T-cell (primary cell): ENCODE measurements around the gene SOX18. TPM values are rescaled to one million over a fixed set of nuclear protein-coding genes. Genes with fewer than 3 reads are reported as not detected.

Experiments
- ATAC-seq, 4 experiments: fragments of 200-7000 bp in 3 of 4; fragments of 150-1000 bp in 1 of 4; cut with Tn5 transposase; replicated peaks in 1 of 4; 1 replicate in 3 of 4; 2 replicates in 1 of 4; pipeline ENCODE4 v1.10.0; 2021; ENCODE audit warnings: moderate library complexity in 3 of 4, mild to moderate bottlenecking in 2 of 4, moderate number of reproducible peaks in 1 of 4
- CTCF ChIA-PET, 2 donors: fragments of 300-600 bp; sonication (Branson Sonifier 250); formaldehyde crosslinking; loops; one replicate each; lab custom pipeline; 2022; ENCODE audit warnings: antibody characterized with exemption in 2 of 2; lab: Charles Lee
- POLR2A ChIA-PET, 2 donors: fragments of 300-600 bp; sonication (Branson Sonifier 250); formaldehyde crosslinking; loops; one replicate each; lab custom pipeline; 2022; ENCODE audit warnings: antibody characterized with exemption in 2 of 2; lab: Charles Lee
- DNase-seq, 35 experiments: peaks; one replicate each; pipeline versions ENCODE4 v3.0.0 to v3.0.0-alpha.2; 2013 to 2023
- H3K27ac ChIP-seq: one replicate; pipeline ENCODE4 v1.5.1; 2013; ENCODE audit warnings: low read length
- H3K27me3 ChIP-seq, 2 experiments: replicated peaks in 1 of 2; 1 replicate in 1 of 2; 2 replicates in 1 of 2; pipeline versions ENCODE4 v1.6.1 to v1.7.0; 2013; ENCODE audit warnings: low read length in 1 of 2, mixed read lengths in 1 of 2; ENCODE audit not compliant: control insufficient read depth in 2 of 2, insufficient read depth in 2 of 2; ENCODE audit errors: extremely low read depth in 1 of 2
- H3K36me3 ChIP-seq, 2 donors: 1 replicate in 1 of 2; 2 replicates in 1 of 2; pipeline versions ENCODE4 v1.6.1 to v1.7.0; 2013; ENCODE audit warnings: low read length in 1 of 2; ENCODE audit not compliant: control insufficient read depth in 2 of 2, insufficient read depth in 1 of 2; ENCODE audit errors: extremely low read depth in 1 of 2
- H3K4me1 ChIP-seq, 2 experiments: 1 replicate in 1 of 2; 2 replicates in 1 of 2; pipeline versions ENCODE4 v1.6.1 to v1.7.0; 2013; ENCODE audit warnings: low read length in 2 of 2, mixed read lengths in 1 of 2; ENCODE audit not compliant: insufficient read depth in 2 of 2, control insufficient read depth in 1 of 2; ENCODE audit errors: extremely low read depth in 1 of 2
- H3K4me3 ChIP-seq, 2 donors: 1 replicate in 1 of 2; 2 replicates in 1 of 2; pipeline versions ENCODE4 v1.5.1 to v1.7.0; 2013; ENCODE audit warnings: mild to moderate bottlenecking in 2 of 2, low read length in 1 of 2, moderate library complexity in 1 of 2; ENCODE audit not compliant: control insufficient read depth in 1 of 2; ENCODE audit errors: extremely low read depth in 1 of 2
- H3K9me3 ChIP-seq: 2 replicates; pipeline ENCODE4 v1.7.0; 2013
- H3K27ac Mint-ChIP-seq, 2 donors: one replicate each; pipeline ENCODE4 v1.8.0; 2020 to 2021; ENCODE audit warnings: mild to moderate bottlenecking in 2 of 2, mixed read lengths in 2 of 2
- H3K27me3 Mint-ChIP-seq, 2 donors: one replicate each; pipeline ENCODE4 v1.8.0; 2021 to 2022; ENCODE audit warnings: mixed read lengths in 2 of 2
- H3K36me3 Mint-ChIP-seq: one replicate; pipeline ENCODE4 v1.8.0; 2021; ENCODE audit warnings: mixed read lengths
- H3K4me1 Mint-ChIP-seq, 3 donors: one replicate each; pipeline ENCODE4 v1.8.0; 2020 to 2022; ENCODE audit warnings: mixed read lengths in 3 of 3, mild to moderate bottlenecking in 1 of 3
- H3K4me3 Mint-ChIP-seq, 3 donors: one replicate each; pipeline ENCODE4 v1.8.0; 2020 to 2022; ENCODE audit warnings: mild to moderate bottlenecking in 3 of 3, mixed read lengths in 3 of 3, moderate library complexity in 3 of 3
- H3K9me3 Mint-ChIP-seq, 3 donors: one replicate each; pipeline ENCODE4 v1.8.0; 2020 to 2022; ENCODE audit warnings: mixed read lengths in 3 of 3
- WGBS: methylation state at CpG from one replicate; pipeline ENCODE4 v1.1.5; 2013; ENCODE audit warnings: missing lambda C conversion rate; ENCODE audit not compliant: insufficient coverage; 5-methylcytosine and 5-hydroxymethylcytosine counted together
- total RNA-seq, 35 experiments: library from RNA in 6 of 35; stranded (reverse) in 6 of 35; fragments of 120-200 nt in 1 of 35; gene quantifications; one replicate each; pipeline versions ENCODE4 v1.2.1 to v1.2.4 and lab custom pipeline; 2013 to 2026

Gene SOX18
- total RNA-seq, 5 donors from 2014 or later (not counting 1 experiment from before 2014, with no cell fraction given), result 0.35 to 0.56 (median 0.44) TPM; not detected in 2

DNA sequence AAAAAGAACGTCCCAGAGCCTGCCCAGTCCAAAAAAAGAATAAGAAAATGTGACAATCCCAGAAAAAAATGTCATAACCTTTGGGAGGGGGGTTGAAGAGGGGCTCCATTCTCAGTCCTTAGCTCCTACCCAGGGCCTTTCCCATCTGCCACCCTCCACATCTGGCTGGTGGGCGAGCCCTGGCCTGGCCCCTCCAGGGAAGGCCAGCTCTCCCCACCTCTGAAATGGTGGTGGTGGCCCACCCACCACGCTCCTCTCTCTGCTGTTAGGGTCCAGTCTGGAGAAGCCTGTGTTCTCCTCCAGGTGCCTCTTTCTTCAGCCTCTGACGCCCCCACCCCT, 29.5 kb upstream of the SOX18 start:
- Histone ChIP-seq H3K36me3 (peaks cover 0 to 21% of the 10 kb centered on the region in 2 donors), H3K27me3 (peaks cover 0 to 7% of the 10 kb centered on the region in 2 experiments), H3K4me3 (peak overlapping the region; percentile 90 to 97), H3K27ac (peak overlapping the region; percentile 76), H3K4me1 (peaks cover 25 to 69% of the 10 kb centered on the region in 2 experiments), H3K9me3 (no peaks in the 10 kb centered on the region)
- Mint-ChIP-seq H3K27me3 (no peaks in the 10 kb centered on the region), H3K36me3 (peaks cover 3% of the 10 kb centered on the region), H3K4me1 (peaks cover 40 to 46% (median 43%) of the 10 kb centered on the region in 3 donors), H3K27ac (peak overlapping the region; percentile 89 to 94), H3K9me3 (no peaks in the 10 kb centered on the region), H3K4me3 (peak overlapping the region; percentile 83 to 91 (median 88))
- WGBS, result 0% methylated on average over 2 of the region's 4 CpGs
- no peak for DNase-seq
- ATAC-seq, result no peak
- ChIA-PET CTCF (no interaction called here), POLR2A (no interaction called here)

DNA sequence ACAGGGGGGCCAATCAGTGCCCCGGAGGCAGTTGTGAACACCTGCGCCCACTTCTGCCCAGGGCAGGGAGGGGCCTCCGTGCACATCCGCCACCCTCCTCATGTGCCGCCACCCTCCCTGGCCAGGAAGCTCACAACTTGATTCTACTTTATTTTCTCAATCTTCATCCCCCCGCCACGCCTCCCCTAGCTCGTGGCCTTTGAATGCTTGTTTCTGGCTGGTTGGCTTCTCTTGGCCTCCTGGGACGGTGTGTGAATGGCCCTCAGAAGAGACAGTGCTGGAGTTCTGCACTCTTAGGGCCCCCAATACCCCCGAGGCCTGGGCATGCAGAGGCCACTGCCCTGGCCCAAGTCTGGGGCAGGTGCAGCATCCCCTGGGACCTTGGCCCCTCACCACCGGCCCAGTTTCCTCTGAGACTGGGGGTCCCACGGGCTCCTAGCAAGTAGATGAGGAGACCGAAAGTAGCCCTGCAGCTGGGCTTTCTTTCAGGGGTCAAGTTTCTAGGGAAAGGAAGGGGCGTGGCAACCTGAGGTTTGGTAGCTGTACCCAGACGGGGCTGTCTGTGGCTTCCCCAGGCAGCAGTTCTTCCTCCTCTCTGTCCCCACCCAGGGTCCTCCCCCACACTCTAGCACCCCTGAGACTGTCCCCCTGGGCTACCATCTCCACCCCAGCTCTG, 28.6 kb upstream of the SOX18 start:
- Histone ChIP-seq H3K36me3 (peaks cover 3 to 30% of the 10 kb centered on the region in 2 donors), H3K9me3 (no peaks in the 10 kb centered on the region), H3K4me3 (peak overlapping the region; percentile 90 to 97), H3K27ac (peak overlapping the region; percentile 76), H3K27me3 (peaks cover 0 to 3% of the 10 kb centered on the region in 2 experiments), H3K4me1 (peaks cover 23 to 65% of the 10 kb centered on the region in 2 experiments)
- Mint-ChIP-seq H3K27me3 (no peaks in the 10 kb centered on the region), H3K9me3 (no peaks in the 10 kb centered on the region), H3K36me3 (peaks cover 3% of the 10 kb centered on the region), H3K4me1 (peaks cover 37 to 42% (median 40%) of the 10 kb centered on the region in 3 donors), H3K27ac (peak overlapping the region; percentile 89 to 94), H3K4me3 (peak overlapping the region; percentile 83 to 91 (median 88))
- CTCF ChIA-PET, result interaction anchor here in 1 of 2 donors (0.6 kb wide), 1 partner anchor 176 kb away, joined by 4 read pairs; no protein-coding TSS in a partner anchor
- POLR2A ChIA-PET, result no interaction called here
- ATAC-seq (peak; percentile 62 to 71 (median 68)), DNase-seq (peak; percentile 53 to 80 (median 70))
- WGBS, result 0% methylated on average over 10 of the region's 15 CpGs

DNA sequence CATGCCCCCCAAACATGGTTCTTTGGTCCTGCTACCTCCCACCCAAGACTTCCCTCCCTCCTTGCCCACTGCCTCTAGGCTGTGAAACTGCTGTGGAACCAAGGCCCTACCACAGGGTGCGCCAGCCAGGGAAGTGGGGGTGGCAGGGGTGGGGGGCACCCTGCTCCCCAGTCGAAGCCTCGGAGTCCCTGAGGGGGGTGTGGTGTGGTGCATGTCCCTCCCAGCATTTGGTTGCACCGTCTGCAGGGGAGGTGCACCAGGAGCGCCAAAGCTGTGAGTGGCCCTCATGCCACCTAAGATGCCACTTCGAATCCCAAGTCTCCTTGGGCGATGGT, 28.1 kb upstream of the SOX18 start:
- peaks cover 34 to 37% (median 37%) of the 10 kb centered on the region in 3 donors for H3K4me1 Mint-ChIP-seq
- H3K4me3 Mint-ChIP-seq, result peak overlapping the region; percentile 83 to 91 (median 88)
- POLR2A ChIA-PET, result no interaction called here
- H3K9me3 Mint-ChIP-seq, result no peaks in the 10 kb centered on the region
- DNase-seq (no peak), ATAC-seq (peak in 3 of 4 experiments; percentile 2 to 3 (median 2))
- no peaks in the 10 kb centered on the region for H3K27me3 ChIP-seq
- H3K36me3 Mint-ChIP-seq, result peaks cover 3% of the 10 kb centered on the region
- peak overlapping the region; percentile 89 to 94 for H3K27ac Mint-ChIP-seq
- peak overlapping the region; percentile 76 for H3K27ac ChIP-seq
- H3K9me3 ChIP-seq, result no peaks in the 10 kb centered on the region
- H3K36me3 ChIP-seq, result peaks cover 7 to 34% of the 10 kb centered on the region in 2 donors
- no peaks in the 10 kb centered on the region for H3K27me3 Mint-ChIP-seq
- H3K4me3 ChIP-seq, result peak overlapping the region; percentile 90 to 97
- 0% methylated on average over 7 of the region's 7 CpGs for WGBS
- CTCF ChIA-PET, result interaction anchor here in 1 of 2 donors (0.6 kb wide), 1 partner anchor 176 kb away, joined by 4 read pairs; no protein-coding TSS in a partner anchor
- H3K4me1 ChIP-seq, result peaks cover 20 to 60% of the 10 kb centered on the region in 2 experiments

DNA sequence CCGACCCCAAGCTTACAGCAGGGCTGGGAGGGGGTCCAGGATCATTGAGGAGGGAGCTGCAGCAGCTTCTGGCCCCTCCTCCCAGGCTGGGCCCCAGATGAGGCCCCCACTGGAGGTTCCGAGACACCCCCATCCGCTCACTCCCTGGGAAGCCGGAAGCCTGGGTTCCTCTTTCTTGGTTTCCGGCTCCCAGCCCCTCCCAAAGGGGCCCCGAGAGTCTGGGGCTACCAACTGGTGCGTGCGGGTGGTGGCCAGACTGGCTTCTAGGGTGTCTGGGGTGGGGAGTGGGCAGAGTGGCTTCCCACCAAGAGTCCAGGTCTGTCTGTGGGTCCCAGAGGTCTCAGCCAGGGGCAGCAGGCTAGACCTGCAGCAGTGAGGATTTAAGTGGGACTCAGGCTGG, 27.7 kb upstream of the SOX18 start:
- WGBS, result 10% methylated on average over 7 of the region's 8 CpGs
- ChIA-PET CTCF (no interaction called here), POLR2A (no interaction called here)
- DNase-seq (peak in 7 of 35 experiments; percentile 20 to 57 (median 31)), ATAC-seq (peak in 2 of 4 experiments; percentile 10 to 21)
- Histone ChIP-seq H3K4me1 (peaks cover 18 to 56% of the 10 kb centered on the region in 2 experiments), H3K36me3 (peaks cover 9 to 38% of the 10 kb centered on the region in 2 donors), H3K27me3 (no peaks in the 10 kb centered on the region), H3K9me3 (no peaks in the 10 kb centered on the region), H3K4me3 (peak overlapping the region; percentile 90 to 97), H3K27ac (peak overlapping the region; percentile 76)
- Mint-ChIP-seq H3K36me3 (peaks cover 3% of the 10 kb centered on the region), H3K4me3 (peak overlapping the region; percentile 83 to 91 (median 88)), H3K27ac (peak overlapping the region; percentile 89 to 94), H3K27me3 (no peaks in the 10 kb centered on the region), H3K9me3 (no peaks in the 10 kb centered on the region), H3K4me1 (peaks cover 31 to 36% (median 33%) of the 10 kb centered on the region in 3 donors)

DNA sequence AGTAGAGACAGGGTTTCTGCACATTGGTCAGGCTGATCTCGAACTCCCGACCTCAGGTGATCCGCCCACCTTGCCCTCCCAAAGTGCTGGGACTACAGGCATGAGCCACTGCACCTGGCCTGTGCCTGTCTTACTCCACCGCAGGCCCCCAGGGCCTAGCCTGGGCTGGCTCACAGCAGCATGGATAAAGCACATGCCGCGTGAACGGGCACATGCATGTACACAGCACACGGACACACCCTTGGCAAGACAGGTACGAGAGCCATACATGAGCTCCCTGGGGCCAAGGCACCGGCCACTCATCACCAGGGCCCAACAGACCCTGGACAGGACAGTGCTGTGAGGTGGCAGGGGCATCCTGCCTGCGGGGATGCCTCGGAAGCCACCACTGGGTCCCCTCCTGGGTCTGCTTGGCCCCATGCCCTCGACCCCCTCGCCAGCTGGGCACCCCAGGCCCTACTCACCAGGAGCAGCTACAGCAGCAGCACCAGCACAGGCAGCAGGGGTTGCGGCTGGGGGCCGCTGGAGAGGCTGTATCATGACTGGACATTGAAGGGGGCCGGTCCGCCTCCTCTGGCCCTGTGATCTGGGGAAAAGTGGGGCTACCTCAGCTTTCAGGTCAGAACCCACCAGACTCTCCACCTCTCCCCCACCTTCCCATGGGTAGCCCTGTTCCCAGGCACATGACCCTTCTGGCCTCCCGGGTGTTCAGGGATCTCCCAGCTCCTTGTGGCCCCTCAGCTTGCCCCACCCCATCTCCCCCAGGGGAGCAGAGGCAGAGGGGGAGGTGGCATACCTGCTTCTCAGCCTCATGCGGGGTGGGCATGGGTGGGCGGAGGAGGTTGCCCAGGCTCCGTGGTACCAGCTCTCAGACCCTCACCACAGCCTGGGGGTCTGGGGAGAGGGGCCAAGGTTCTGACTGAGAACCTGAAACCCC, 26.9 kb upstream of the SOX18 start:
- Histone ChIP-seq H3K4me3 (peak overlapping the region; percentile 90 to 97), H3K36me3 (peaks cover 9 to 42% of the 10 kb centered on the region in 2 donors), H3K27ac (peak overlapping the region; percentile 76), H3K27me3 (no peaks in the 10 kb centered on the region), H3K9me3 (no peaks in the 10 kb centered on the region), H3K4me1 (peaks cover 15 to 54% of the 10 kb centered on the region in 2 experiments)
- ChIA-PET CTCF (no interaction called here), POLR2A (no interaction called here)
- ATAC-seq (no peak), DNase-seq (no peak)
- H3K4me3 Mint-ChIP-seq, result peak overlapping the region in 2 of 3 donors; percentile 21 to 91
- H3K27ac Mint-ChIP-seq, result peak overlapping the region; percentile 71 to 94
- H3K9me3 Mint-ChIP-seq, result no peaks in the 10 kb centered on the region
- H3K36me3 Mint-ChIP-seq, result peaks cover 3% of the 10 kb centered on the region
- peaks cover 25 to 34% (median 26%) of the 10 kb centered on the region in 3 donors for H3K4me1 Mint-ChIP-seq
- WGBS, result 88% methylated on average over 16 of the region's 22 CpGs
- H3K27me3 Mint-ChIP-seq, result no peaks in the 10 kb centered on the region

DNA sequence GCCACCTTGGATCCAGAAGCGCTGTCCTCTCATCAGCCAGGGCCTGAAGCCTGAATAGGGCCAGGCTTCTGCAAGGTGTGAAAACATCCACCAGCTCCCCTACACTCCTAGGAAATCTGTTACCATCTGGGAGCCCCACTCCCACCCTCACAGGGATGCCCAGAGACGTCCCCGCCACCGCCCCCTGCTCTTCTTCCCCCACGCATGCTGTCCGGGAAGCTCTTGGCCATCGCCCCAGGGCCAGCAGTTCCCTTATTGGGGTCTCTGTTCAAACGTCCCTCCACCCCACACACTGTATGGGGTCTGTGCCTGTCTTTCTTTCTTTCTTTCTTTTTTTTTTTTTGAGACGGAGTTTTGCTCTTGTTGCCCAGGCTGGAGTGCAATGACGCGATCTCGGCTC, 26.1 kb upstream of the SOX18 start:
- POLR2A ChIA-PET, result no interaction called here
- no peaks in the 10 kb centered on the region for H3K27me3 Mint-ChIP-seq
- H3K36me3 Mint-ChIP-seq, result peaks cover 3% of the 10 kb centered on the region
- peak overlapping the region in 1 of 3 donors; percentile 91 for H3K4me3 Mint-ChIP-seq
- no peaks in the 10 kb centered on the region for H3K27me3 ChIP-seq
- peak overlapping the region; percentile 22 to 43 for H3K27ac Mint-ChIP-seq
- H3K4me3 ChIP-seq, result no peak overlapping the region
- 98% methylated on average over 7 of the region's 12 CpGs for WGBS
- no peak overlapping the region for H3K27ac ChIP-seq
- CTCF ChIA-PET, result no interaction called here
- peaks cover 13 to 51% of the 10 kb centered on the region in 2 experiments for H3K4me1 ChIP-seq
- peaks cover 18 to 34% (median 25%) of the 10 kb centered on the region in 3 donors for H3K4me1 Mint-ChIP-seq
- peaks cover 9 to 42% of the 10 kb centered on the region in 2 donors for H3K36me3 ChIP-seq
- ATAC-seq (no peak), DNase-seq (no peak)
- H3K9me3 Mint-ChIP-seq, result no peaks in the 10 kb centered on the region
- H3K9me3 ChIP-seq, result no peaks in the 10 kb centered on the region
